ENCODE data around the gene SUPV3L1.
A peak's percentile ranks its signal among the peaks of the same experiment; 100 is the strongest.
"Not testable (repeated sequence)": the region's sequence is repeated elsewhere in the genome, so short reads cannot be mapped to it uniquely, and the experiment has no call there.

Gene SUPV3L1

GRCh38 chr10:69232736-69233480 lies 52.9 kb downstream of the SUPV3L1 start:
- DNase-seq = peak; percentile 13

GRCh38 chr10:69234447-69234846 lies 54.4 kb downstream of the SUPV3L1 start:
- no peak for DNase-seq

DNA sequence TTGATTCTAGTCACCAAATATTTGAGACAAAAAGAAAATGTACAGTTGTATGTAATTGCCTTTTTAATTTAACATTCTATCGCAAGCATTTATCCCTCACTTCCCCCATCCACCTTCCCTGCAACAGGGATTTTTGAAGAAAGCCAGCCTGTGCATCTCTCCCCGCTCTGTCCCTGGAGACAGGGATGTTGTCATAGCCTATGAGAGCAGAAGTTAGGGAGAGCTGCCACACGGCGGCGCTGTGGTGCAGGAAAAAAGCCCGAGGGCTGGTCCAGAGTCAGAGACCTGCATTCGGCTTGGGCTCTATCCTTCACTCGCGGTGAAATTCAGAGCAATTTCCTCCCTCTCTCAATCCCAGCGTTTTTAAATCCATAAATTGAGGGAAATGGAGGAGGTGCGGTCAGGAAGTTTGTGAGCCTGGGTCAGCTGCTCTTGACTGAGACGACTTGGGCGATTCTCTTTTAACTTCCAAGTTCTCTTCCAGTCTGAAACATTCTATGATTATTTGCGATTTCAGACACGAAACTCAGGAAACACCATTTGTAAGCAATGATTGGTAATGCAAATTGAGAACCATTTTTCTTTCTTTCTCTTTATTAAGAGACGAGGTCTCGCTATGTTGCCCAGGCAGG lies 57.6 kb downstream of the SUPV3L1 start:
- peak; percentile 75 for DNase-seq

DNA sequence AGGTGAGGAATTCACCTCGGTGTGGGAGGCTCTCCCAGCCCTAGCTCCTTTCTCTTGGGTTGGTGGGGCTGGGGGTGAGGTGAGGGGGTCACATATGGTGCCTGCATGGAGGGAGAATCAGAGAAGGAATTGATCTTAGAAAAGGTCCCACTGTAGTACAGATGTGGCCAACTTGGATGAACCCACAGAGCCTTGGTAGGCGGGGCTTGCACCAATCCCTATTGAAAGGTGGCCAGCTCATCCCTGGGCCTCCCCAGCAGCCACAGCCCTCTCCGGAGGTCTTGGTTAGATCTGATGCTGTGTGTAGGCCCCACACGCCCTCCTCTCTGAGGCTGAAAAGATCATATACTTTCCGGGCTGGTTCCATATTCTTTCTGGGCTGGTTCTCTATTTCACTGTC lies 59.1 kb downstream of the SUPV3L1 start:
- no peak for DNase-seq

DNA sequence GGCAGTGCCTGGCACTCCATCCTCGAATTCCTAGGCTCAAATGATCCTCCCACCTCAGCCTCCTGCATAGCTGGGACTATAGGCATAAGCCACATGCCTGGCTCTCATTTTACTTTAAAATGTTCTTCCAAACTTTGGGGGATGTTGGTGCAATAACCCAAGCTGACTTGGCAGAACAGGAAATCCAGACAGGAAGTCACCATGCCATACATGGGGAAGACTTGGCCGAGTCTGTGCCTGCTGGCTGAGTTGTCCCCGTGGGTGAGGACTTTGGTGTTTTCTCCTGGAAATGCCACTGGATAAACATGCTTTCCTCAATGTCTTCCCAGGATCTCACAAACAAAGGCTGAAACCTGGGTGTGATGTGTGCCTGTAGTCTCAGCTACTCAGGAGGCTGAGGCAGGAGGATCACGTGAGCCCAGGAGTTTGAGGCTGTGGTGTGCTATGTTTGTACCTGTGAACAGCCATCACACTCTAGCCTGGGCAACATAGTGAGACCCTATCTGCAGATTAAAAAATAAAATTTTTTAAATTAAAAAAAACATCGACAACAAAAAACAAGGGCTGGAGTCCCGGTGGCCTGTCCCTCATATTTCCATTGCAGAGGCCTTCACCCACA lies 59.9 kb downstream of the SUPV3L1 start:
- no peak for DNase-seq

DNA sequence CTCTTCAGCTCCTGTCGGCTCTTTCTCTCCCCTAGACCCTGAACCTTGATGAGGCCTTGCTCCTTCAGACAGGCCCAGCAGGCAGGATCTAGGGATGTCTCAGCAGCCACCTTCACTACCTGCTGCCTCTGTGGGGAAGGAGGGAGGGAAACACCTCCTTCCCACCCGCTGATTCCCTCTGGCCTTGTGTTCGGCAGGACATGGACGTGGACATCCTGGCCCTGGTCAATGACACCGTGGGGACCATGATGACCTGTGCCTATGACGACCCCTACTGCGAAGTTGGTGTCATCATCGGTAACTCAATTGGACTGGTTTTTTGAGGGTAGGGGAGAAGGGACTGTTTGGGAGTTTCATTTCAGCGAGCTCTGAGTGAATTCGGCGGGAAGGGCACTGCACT lies 60.4 kb downstream of the SUPV3L1 start:
- DNase-seq = no peak

- peak; percentile 17 for DNase-seq
Observed at GRCh38 chr10:69241575-69241974, 61.5 kb downstream of the SUPV3L1 start.

GRCh38 chr10:69242040-69242851 lies 62.2 kb downstream of the SUPV3L1 start:
- no peak for DNase-seq

GRCh38 chr10:69242852-69243212 lies 62.8 kb downstream of the SUPV3L1 start:
- no peak for DNase-seq

DNA sequence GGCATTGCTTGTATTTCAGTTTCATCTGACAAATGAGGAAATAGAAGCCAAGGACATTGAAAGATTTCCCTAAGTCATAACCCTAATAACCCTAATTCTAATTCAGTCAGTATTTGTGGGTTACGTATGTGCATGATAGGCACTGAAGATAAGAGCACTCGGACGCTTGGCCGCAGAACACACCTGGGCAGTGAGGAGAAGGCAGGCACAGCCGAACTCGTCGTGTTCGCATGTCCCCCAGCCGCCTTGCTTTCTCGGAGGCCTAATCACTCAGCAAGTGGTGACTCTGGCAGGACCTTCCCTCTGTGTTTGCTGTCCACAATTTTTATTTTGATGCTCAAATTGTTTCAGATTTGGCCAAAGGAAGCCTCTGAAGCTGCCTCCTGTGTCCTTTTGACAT lies 63.8 kb downstream of the SUPV3L1 start:
- no peak for DNase-seq

DNA sequence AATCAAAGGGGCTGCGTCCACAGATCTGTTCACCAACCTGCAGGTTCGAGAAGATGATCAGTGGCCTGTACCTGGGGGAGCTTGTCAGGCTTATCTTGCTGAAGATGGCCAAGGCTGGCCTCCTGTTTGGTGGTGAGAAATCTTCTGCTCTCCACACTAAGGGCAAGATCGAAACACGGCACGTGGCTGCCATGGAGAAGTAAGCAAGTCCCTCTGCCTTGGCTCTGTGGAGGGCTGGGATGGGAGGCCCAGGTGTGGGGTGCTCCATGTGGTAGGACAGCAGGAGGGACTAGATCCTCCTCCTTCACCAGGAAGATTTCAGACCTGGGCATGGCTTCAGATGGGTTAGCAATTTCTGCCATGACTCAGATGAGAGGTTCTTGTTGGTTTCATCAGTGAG lies 66.0 kb downstream of the SUPV3L1 start:
- DNase-seq = no peak

DNA sequence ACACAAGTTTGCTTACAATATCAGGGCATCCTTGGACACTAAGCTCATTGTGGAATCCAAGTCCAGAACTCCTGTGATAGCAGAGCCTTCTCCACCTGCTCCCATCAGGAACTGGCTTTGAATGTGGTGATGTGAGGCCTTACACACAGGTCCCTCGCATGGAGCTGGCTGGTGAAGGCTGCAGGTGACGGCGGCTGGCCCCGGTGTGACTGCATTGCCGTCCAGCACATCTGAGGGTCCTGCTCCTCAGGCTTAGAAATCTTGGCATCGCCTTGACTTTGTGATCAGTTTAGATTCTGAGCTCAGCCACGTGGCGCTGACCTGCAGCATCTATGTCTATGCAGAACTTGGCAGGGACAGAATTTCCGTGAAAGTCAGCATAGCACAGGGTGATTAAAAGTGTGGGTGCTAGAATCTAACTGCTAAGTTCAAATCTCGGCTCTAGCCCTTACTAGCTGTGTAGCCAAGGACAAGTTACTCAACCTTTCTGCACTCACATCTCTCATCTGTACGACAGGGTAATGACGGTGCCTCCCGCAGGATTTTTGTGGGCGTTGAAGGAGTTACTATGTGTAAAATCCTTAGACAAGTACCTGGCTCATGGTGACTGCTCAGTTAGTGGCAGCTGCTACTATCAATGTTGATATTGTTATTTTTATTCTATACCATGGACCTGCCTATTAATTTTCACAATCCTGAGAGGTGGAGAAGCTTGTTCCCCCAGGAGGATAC lies 66.7 kb downstream of the SUPV3L1 start:
- DNase-seq = no peak

DNA sequence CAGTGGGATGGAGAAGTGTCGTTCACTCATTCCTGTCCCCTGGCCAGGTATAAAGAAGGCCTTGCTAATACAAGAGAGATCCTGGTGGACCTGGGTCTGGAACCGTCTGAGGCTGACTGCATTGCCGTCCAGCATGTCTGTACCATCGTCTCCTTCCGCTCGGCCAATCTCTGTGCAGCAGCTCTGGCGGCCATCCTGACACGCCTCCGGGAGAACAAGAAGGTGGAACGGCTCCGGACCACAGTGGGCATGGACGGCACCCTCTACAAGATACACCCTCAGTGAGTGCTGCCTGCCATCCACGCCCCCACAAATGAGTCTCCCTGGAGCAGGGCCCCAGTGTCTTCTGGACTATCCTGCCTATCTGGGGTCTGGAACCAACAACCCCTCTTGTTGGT lies 67.3 kb downstream of the SUPV3L1 start:
- DNase-seq = no peak

DNA sequence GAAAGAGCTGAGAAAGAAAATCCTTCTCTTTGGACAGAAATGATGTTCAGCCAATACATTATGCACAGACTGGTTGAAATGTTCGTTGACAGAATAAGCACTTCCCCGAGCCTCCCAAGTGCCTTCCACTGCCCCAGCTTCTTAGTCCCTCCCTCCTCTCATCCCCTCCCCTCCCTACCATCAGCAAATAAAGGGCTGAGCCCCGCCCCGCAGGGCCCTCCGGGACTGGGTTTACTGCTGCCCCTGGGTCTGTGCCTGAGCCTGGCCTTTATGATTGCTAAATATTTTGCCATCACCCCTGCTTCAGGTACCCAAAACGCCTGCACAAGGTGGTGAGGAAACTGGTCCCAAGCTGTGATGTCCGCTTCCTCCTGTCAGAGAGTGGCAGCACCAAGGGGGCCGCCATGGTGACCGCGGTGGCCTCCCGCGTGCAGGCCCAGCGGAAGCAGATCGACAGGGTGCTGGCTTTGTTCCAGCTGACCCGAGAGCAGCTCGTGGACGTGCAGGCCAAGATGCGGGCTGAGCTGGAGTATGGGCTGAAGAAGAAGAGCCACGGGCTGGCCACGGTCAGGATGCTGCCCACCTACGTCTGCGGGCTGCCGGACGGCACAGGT lies 68.2 kb downstream of the SUPV3L1 start:
- DNase-seq = no peak

- DNase-seq = no peak
Observed at GRCh38 chr10:69250041-69250440, 70.0 kb downstream of the SUPV3L1 start.

- DNase-seq = not testable (repeated sequence)
Observed at GRCh38 chr10:69251417-69251816, 71.4 kb downstream of the SUPV3L1 start.

- no peak for DNase-seq
Observed at GRCh38 chr10:69253171-69253570, 73.1 kb downstream of the SUPV3L1 start.

DNA sequence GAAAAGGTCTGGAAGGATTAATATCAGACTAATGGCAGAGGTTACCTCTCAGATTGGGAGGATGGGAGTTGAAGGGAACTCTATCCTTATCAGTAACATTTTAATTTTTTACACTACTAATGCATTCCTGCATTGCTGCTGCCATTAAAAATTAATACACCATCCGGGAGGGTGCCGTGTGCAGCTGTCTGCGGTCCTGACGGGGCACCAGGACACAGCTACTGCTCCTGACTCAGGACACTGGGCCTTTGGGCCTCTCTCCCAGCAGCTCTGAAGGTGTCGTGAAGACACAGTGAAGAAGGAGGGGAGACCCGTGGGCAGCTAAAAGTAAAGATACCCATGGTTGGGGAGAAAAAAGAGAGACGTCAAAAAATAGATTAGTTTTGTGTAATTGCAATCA lies 74.8 kb downstream of the SUPV3L1 start:
- DNase-seq = no peak

All from fibroblast of upper back skin (primary cell).